ENCODE data around the gene ZMIZ2. TPM values are rescaled to one million over a fixed set of nuclear protein-coding genes. Genes with fewer than 3 reads are reported as not detected.
A peak's percentile ranks its signal among the peaks of the same experiment; 100 is the strongest.

ZMIZ2 gene
- total RNA-seq, 1 experiment from 2014 or later: 69.0 TPM

- no peak overlapping the region for H3K27ac Mint-ChIP-seq (ENCODE audit: unreplicated experiment)
- intact Hi-C loops (cut with micrococcal nuclease; ENCODE audit: unreplicated experiment): loop anchor here (5.0 kb wide), 2 partner anchors 189 to 191 kb away; partner anchors contain the start of gene OGDH
- no peak for DNase-seq
- Histone ChIP-seq H3K4me3 (ENCODE audit: low read depth, low read length) (no peak overlapping the region), H3K27me3 (replicated peaks; ENCODE audit: control insufficient read depth, insufficient read depth, low read length) (no peaks in the 10 kb centered on the region), H3K36me3 (ENCODE audit: control insufficient read depth, insufficient read depth, low read length) (peaks cover 12% of the 10 kb centered on the region), H3K9me3 (no peaks in the 10 kb centered on the region), H3K4me1 (0 out of 2 replicates have a peak, but pooled peaks cover 10% of the 10 kb centered on the region)
- BruUV-seq (replicated peaks): no TSS peak
- H3K4me1 Mint-ChIP-seq (ENCODE audit: low read depth, unreplicated experiment): no peaks in the 10 kb centered on the region
- H3K27me3 Mint-ChIP-seq (ENCODE audit: insufficient read depth, unreplicated experiment): no peaks in the 10 kb centered on the region
- POLR2A ChIA-PET: interaction anchor here (0.8 to 1.6 kb wide), 3 partner anchors 49 to 313 kb away, joined by 3 to 11 read pairs (median 3); partner anchors contain the start of genes H2AZ2 and TBRG4
- no peaks in the 10 kb centered on the region for H3K9me3 Mint-ChIP-seq (ENCODE audit: unreplicated experiment)
- CTCF ChIA-PET: no interaction called here
- peaks cover 79% of the 10 kb centered on the region for H3K36me3 Mint-ChIP-seq (ENCODE audit: insufficient read depth, unreplicated experiment)
- TF ChIP-seq, protein P1, sequence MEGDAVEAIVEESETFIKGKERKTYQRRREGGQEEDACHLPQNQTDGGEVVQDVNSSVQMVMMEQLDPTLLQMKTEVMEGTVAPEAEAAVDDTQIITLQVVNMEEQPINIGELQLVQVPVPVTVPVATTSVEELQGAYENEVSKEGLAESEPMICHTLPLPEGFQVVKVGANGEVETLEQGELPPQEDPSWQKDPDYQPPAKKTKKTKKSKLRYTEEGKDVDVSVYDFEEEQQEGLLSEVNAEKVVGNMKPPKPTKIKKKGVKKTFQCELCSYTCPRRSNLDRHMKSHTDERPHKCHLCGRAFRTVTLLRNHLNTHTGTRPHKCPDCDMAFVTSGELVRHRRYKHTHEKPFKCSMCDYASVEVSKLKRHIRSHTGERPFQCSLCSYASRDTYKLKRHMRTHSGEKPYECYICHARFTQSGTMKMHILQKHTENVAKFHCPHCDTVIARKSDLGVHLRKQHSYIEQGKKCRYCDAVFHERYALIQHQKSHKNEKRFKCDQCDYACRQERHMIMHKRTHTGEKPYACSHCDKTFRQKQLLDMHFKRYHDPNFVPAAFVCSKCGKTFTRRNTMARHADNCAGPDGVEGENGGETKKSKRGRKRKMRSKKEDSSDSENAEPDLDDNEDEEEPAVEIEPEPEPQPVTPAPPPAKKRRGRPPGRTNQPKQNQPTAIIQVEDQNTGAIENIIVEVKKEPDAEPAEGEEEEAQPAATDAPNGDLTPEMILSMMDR (IDR thresholded peaks at IDR 0.05; ENCODE audit: insufficient read depth in 1 of 2, low read depth in 1 of 2, low read length in 1 of 2, severe bottlenecking in 1 of 2, unreplicated experiment in 1 of 2): no peak
- peak overlapping the region; percentile 97 for H3K4me3 Mint-ChIP-seq (ENCODE audit: unreplicated experiment)
These were observed 50.1 kb downstream of the ZMIZ2 start for GRCh38 chr7:44798649-44799305.

DNA sequence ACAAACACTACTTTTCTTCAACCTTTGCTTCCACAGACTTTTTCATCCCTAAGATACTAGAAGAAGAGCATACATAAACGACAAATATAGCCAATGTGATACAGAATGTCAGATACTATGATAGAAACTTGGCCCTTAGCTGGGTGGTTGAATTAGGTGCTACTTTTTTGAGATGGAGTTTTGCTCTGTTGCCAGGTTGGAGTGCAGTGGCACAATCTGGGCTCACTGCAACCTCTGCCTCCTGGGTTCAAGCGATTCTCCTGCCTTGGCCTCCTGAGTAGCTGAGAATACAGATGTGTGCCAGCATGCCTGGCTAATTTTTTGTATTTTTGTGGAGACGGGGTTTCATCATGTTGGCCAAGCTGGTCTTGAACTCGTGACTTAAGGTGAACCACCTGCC is 51.3 kb downstream of the ZMIZ2 start:
- Mint-ChIP-seq H3K9me3 (ENCODE audit: unreplicated experiment) (no peaks in the 10 kb centered on the region), H3K27me3 (ENCODE audit: insufficient read depth, unreplicated experiment) (no peaks in the 10 kb centered on the region), H3K4me3 (ENCODE audit: unreplicated experiment) (no peak overlapping the region), H3K4me1 (ENCODE audit: low read depth, unreplicated experiment) (no peaks in the 10 kb centered on the region), H3K36me3 (ENCODE audit: insufficient read depth, unreplicated experiment) (peaks cover 91% of the 10 kb centered on the region), H3K27ac (ENCODE audit: unreplicated experiment) (no peak overlapping the region)
- Histone ChIP-seq H3K9me3 (no peaks in the 10 kb centered on the region), H3K4me1 (0 out of 2 replicates have a peak, but pooled peaks cover 3% of the 10 kb centered on the region), H3K4me3 (ENCODE audit: low read depth, low read length) (no peak overlapping the region), H3K27me3 (replicated peaks; ENCODE audit: control insufficient read depth, insufficient read depth, low read length) (no peaks in the 10 kb centered on the region), H3K36me3 (ENCODE audit: control insufficient read depth, insufficient read depth, low read length) (peaks cover 12% of the 10 kb centered on the region)
- DNase-seq: no peak
- BruUV-seq (replicated peaks): no TSS peak
- ChIA-PET POLR2A (no interaction called here), CTCF (no interaction called here)
- intact Hi-C loops (cut with micrococcal nuclease; ENCODE audit: unreplicated experiment): loop anchor here (5.0 kb wide), 2 partner anchors 187 to 193 kb away; partner anchors contain the start of gene OGDH
- TF ChIP-seq, protein P1 (IDR thresholded peaks at IDR 0.05; ENCODE audit: insufficient read depth in 1 of 2, low read depth in 1 of 2, low read length in 1 of 2, severe bottlenecking in 1 of 2, unreplicated experiment in 1 of 2): no peak

- no peaks in the 10 kb centered on the region for H3K9me3 ChIP-seq
- H3K9me3 Mint-ChIP-seq (ENCODE audit: unreplicated experiment): no peaks in the 10 kb centered on the region
- H3K4me3 ChIP-seq (ENCODE audit: low read depth, low read length): no peak overlapping the region
- 0 out of 2 replicates have a peak, but pooled peaks cover 3% of the 10 kb centered on the region for H3K4me1 ChIP-seq
- ChIA-PET POLR2A (no interaction called here), CTCF (interaction anchor here (0.5 kb wide), 1 partner anchor 291 kb away, joined by 3 read pairs; no protein-coding TSS in a partner anchor)
- peaks cover 94% of the 10 kb centered on the region for H3K36me3 Mint-ChIP-seq (ENCODE audit: insufficient read depth, unreplicated experiment)
- no peak for DNase-seq
- no peak overlapping the region for H3K4me3 Mint-ChIP-seq (ENCODE audit: unreplicated experiment)
- BruUV-seq (replicated peaks): no TSS peak
- intact Hi-C loops (cut with micrococcal nuclease; ENCODE audit: unreplicated experiment): no loop called here
- no peak overlapping the region for H3K27ac Mint-ChIP-seq (ENCODE audit: unreplicated experiment)
- H3K27me3 ChIP-seq (replicated peaks; ENCODE audit: control insufficient read depth, insufficient read depth, low read length): no peaks in the 10 kb centered on the region
- TF ChIP-seq, protein P1 (IDR thresholded peaks at IDR 0.05; ENCODE audit: insufficient read depth in 1 of 2, low read depth in 1 of 2, low read length in 1 of 2, severe bottlenecking in 1 of 2, unreplicated experiment in 1 of 2): no peak
- H3K4me1 Mint-ChIP-seq (ENCODE audit: low read depth, unreplicated experiment): no peaks in the 10 kb centered on the region
- H3K36me3 ChIP-seq (ENCODE audit: control insufficient read depth, insufficient read depth, low read length): peaks cover 12% of the 10 kb centered on the region
- no peaks in the 10 kb centered on the region for H3K27me3 Mint-ChIP-seq (ENCODE audit: insufficient read depth, unreplicated experiment)
These were observed 53.2 kb downstream of the ZMIZ2 start for GRCh38 chr7:44801890-44802289.
